ENCODE data around the gene COL1A1.

DNA sequence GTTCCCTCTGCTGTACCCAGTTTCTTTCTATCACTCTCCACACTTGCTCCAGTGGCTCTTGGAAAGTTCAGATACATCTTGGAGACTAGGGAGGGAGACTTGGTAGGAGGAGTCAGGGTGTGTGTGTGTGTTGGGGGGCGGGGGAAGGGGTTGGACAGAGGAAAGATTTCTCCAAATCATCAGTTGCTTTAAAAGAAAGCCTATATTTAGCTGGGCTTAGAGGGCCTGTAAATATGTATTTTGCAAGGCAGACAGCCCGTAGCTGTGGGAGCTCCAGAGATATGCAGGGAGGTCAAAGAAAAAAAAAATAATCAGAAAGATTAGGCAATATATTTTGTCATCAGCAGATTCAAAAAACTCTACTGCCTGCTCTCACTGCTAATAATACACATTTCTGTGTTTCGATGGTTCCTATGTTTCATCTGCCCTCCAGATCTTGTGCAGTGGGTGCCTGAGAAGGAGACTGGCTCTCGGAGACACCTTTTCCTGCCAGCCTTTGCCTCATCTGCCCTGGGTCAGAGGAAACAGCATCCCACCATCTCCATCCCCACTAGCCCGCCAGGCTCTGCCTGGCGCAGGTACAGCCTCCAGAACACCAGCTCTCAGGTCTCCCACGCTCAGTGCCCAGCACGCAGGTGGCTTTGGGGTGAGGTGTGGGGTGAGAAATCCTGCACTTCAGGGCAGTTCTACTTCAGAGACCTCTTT lies 46.2 kb downstream of the COL1A1 start:
- TF ChIP-seq, protein P1, sequence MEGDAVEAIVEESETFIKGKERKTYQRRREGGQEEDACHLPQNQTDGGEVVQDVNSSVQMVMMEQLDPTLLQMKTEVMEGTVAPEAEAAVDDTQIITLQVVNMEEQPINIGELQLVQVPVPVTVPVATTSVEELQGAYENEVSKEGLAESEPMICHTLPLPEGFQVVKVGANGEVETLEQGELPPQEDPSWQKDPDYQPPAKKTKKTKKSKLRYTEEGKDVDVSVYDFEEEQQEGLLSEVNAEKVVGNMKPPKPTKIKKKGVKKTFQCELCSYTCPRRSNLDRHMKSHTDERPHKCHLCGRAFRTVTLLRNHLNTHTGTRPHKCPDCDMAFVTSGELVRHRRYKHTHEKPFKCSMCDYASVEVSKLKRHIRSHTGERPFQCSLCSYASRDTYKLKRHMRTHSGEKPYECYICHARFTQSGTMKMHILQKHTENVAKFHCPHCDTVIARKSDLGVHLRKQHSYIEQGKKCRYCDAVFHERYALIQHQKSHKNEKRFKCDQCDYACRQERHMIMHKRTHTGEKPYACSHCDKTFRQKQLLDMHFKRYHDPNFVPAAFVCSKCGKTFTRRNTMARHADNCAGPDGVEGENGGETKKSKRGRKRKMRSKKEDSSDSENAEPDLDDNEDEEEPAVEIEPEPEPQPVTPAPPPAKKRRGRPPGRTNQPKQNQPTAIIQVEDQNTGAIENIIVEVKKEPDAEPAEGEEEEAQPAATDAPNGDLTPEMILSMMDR (IDR thresholded peaks at IDR 0.05), result no peak
- TF ChIP-seq POLR2AphosphoS5 (IDR thresholded peaks at IDR 0.05), result no peak

All from esophagus muscularis mucosa (tissue), 3 donors.